Ramos (cell line): ENCODE measurements around the gene SLCO2A1.

ENCODE experiments used
- in situ Hi-C: fragments of 300-500 bp; cut with MboI; formaldehyde crosslinking; loops from one replicate; pipeline ENCODE4 v1.14.3; 2022; ENCODE audit warnings: low sequenced_read_pairs; ENCODE audit not compliant: unreplicated experiment

Gene SLCO2A1

DNA sequence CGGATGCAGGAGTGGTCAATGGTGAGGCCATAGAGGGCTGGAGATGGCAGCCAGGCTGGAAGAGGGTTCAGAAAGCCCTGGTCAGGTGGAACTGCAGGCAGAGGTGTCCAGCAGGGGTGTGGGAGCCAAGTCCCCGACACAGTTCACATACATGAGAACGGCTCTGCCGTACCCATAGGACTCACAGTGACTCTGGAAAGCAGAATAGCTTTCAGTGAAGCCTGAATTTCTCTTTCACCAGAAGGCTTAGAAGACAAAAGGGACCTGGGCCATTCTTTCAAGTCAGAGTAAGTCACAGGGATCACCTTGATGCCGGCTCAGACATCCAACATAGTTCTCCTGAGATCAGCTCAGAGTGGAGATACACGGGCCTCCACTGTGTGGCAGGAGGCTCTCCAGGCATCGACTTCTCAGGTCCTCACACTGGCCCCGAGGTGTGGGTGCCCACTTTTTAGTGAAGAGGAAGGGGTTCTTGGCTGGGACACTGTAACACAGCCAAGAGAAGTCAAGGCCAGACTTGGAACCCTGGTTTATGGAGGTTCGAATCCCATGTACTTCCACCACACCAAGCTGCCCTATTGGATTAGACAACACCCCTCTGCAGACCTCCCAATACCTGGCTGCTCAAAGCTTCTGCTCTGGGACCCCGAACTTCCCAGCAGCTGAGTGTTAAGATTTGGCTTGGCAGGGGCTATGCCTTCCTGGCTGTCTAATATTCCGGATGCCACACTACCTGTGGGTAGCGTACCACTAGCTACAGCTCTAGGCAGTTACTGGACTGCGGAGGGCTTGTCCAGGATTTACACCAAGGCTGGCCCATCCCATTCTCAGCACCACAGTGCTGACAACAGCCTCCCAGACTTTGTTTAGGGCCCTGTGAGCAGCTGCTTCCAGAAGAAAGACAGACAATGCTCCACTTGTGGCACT lies 93.6 kb downstream of the SLCO2A1 start:
- in situ Hi-C loops, result no loop called here

DNA sequence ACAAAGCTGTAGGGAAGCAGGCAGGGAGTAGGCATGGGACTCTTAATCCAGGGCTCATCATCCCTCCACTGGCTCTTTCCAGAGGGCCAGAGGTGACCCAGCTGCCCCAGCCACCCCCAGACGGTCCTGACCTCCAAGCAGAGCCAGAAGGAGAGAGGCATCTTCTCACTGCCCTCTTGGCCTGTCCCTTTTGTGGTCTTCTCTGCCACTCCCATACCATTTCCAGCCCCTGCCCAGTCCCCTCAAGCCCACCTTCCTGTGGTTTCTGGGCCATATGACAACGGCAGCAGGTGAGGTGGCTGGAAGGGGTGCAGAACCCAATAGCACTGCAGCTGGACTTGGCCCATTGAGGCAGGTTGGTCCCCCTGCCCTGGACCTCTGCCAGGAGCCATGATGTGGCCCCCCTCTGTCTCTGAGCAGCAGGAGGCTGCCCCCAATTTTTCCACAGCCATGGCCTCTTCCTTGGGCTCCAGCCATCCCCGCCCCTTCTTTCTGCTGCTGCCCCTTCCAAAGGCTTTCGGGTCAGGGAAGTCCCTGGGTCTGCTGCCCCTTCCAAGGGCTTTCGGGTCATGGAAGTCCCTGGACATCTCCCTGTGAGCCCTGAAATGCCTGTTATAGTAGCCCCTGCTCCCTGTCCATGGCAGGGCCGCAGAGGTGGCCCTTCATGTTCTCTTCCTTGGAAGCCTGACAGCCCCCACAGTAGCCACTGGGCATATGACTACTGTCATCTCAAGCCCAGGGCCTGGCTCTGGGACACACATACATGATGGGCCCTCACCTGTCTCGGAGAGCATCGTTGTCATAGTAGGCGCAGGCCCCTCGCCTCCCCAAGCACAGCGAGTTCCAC lies 94.5 kb downstream of the SLCO2A1 start:
- in situ Hi-C loops, result no loop called here

DNA sequence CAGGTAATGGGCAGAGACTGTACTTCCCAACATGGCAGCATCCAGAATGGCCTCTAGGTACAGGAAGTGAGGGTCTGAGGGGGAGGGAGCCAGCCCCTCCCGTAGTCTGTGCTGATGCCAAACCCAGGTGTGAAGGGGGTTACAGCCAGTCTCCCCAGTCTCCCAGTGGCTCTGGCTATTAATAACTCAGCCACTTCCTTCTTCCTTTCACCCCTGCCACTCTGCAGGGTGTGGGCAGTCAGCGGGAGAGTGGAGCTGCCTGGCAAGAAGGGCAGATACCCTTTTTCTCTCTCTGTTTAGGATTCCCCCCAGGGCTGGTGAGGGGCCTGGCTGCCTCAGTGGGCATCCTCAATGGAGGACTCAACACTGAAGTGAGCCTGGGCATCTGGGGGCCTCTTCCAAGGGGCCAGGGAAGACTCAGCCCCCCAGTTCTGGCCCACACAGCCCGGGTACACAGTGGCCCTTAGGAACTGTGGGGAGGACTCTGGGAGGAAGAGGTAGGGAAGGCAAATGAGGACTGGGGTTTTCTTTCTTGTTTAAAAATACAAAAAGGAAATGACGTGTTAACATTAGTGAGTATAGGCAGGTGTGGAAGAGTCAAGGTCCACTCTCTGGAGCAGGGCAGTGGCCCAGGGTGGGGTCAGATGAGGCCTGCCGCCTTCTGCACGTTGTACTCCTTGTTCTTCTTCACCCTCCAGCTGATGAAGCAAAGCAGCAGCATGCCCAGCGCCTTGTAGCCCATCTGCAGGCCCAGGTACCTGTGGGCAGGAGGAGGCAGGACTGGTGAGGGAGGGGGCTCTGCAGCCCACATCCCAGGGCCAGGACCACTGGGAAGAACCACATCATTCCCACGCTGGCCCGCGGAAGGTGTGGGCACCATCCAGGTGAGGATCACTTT lies 95.4 kb downstream of the SLCO2A1 start:
- in situ Hi-C loops, result no loop called here

GRCh38 chr3:133933097-133934024 lies 96.4 kb downstream of the SLCO2A1 start:
- in situ Hi-C loops, result no loop called here

- in situ Hi-C loops, result no loop called here
These were observed 97.7 kb downstream of the SLCO2A1 start for GRCh38 chr3:133932009-133932408.

DNA sequence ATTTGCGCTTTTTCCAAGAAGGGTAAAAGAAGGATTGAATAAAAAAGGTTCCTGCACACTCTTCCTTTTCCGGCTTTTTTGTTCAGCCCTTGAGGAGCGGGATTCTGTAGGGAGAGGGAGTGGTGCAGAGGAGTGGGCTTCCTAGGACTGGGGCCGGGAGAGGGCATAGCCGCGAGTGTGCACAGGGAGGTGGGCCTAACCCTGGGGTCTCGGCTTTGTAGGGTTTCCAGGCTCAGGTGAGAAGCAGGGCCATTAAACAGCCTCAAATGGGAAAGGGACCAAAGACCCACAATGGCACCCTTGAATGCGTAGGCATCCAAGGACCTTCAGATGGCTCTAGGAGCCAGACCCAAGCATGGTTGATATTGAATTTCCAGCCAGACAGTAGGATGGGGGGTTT lies 98.6 kb downstream of the SLCO2A1 start:
- in situ Hi-C loops, result no loop called here

DNA sequence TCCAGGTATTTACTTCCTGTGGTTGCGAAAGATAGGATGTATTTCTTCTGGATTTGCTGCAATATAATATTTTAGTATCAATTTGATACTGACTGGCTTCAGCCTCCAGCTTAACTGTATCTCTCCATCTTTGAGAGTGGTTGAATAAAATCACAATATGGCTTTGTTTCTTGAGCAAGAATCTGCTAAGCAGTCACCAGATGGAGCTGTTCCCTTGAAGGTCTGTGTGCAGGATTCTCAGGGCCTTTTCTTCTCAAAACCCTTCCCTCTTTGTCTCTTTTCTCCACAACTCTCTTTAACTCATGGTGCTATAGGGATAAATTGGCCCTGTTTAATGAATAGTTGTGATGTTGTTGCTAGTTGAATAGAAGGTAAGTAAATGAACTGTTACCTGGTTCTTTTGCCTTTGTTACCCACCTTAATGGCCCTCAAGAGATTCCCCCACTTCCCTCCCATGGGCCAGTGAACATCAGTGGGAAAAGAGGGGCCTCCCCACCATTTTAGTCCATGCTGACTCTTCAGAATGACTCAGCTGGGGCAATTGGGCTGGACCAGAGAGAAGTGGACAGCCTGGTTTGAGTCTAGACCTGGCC lies 99.3 kb downstream of the SLCO2A1 start:
- in situ Hi-C loops, result no loop called here

DNA sequence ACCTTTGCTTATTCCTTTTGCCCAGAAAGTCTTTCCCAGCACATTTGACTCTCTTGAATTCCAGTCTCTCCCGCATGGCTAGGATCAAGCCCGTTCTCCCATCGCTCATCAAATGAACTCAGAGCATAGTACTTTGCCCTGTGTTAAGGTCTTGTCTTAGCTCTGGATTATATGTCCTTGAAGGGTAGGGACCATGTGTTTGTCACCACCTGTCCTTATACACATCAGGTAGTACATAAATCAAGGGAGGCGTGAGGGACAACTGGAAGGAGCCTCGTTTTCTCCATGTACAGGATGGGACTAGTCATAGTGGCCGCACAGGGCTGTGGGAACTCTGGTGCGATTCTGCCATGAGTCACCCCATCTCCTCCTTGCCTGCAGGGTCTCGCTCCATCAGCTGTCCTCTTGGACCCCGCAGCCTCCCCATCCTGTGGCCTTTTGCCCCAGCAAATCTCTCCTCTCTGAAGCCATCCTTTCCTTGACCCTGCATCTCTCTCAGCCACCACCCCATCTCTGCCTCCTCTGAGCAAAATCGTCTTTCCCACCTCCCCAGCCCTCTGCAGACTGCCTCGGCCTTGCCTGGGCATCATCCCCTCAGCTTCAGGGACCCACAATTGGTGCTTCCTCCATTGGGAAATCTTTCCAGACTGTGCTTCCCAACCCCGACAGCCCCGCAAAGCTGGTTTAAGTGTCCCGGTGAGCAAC lies 100.7 kb downstream of the SLCO2A1 start:
- in situ Hi-C loops, result no loop called here

- in situ Hi-C loops, result no loop called here
These were observed 101.4 kb downstream of the SLCO2A1 start for GRCh38 chr3:133928136-133928893.

GRCh38 chr3:133927540-133928066 lies 102.1 kb downstream of the SLCO2A1 start:
- in situ Hi-C loops, result no loop called here

GRCh38 chr3:133926736-133927539 lies 102.8 kb downstream of the SLCO2A1 start:
- in situ Hi-C loops, result no loop called here

- in situ Hi-C loops, result no loop called here
These were observed 103.6 kb downstream of the SLCO2A1 start for GRCh38 chr3:133925960-133926735.

DNA sequence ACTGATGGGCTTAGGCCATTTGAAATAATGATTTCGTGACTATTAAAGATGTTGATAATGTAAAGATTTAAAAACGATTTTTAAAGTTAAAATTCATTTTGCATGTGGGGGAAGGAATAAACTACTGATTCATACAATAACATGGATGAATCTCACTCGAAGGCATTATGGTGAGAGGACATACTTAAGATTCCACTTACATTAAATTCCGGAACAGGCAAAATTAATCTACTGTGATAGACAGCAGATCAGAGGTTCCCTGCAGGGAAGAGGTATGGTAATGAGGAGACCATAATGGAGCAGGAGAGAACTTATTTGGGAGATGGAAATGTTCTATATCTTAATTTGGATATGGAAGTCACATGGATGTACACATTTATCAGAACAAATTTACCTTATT lies 105.7 kb downstream of the SLCO2A1 start:
- in situ Hi-C loops, result loop anchor here (25.0 kb wide), 2 partner anchors 512 to 1187 kb away; partner anchors contain the start of gene BFSP2

GRCh38 chr3:133921592-133921991 lies 108.1 kb downstream of the SLCO2A1 start:
- in situ Hi-C loops, result loop anchor here (25.0 kb wide), 2 partner anchors 509 to 1184 kb away; partner anchors contain the start of gene BFSP2

DNA sequence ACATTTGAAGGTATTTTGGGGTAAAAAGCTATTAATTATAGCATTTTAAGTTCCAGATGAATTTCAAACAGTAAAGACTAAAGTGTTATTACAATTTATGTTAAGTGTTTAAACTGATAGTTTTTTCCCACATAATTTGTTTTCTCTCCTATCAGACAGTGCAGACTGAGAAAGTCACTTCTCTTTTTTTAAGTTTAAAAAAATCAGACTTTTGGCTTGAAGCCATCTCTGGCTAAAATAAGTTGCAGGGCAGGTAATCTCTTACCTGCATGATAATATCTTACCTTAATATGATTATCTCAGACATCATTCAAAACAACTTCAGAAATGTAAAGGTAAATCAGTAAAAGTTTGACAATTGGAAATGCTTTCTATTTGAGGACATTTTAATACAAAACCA lies 112.6 kb downstream of the SLCO2A1 start:
- in situ Hi-C loops, result loop anchor here (25.0 kb wide), 2 partner anchors 505 to 1180 kb away; partner anchors contain the start of gene BFSP2
